PC-9 (cell line): ENCODE data around the gene NCAM2.

ENCODE experiments used
- EZH2 ChIP-seq: fragments of 200-600 bp; sonication (generic); IDR thresholded peaks from 2 replicates; pipeline ENCODE4 v1.8.0; 2017; ENCODE audit warnings: antibody characterized with exemption, low read depth
- TF ChIP-seq, protein P1 (sequence below): fragments of 200-600 bp; sonication (generic); conservative IDR thresholded peaks from 2 replicates; pipeline ENCODE4 v1.6.1; 2017; ENCODE audit warnings: mixed run types, antibody characterized with exemption, mild to moderate bottlenecking, moderate library complexity

GRCh38 chr21:21200103-21200938 is 202.1 kb downstream of the NCAM2 start:
- no peak for TF ChIP-seq EZH2
- TF ChIP-seq, protein P1, sequence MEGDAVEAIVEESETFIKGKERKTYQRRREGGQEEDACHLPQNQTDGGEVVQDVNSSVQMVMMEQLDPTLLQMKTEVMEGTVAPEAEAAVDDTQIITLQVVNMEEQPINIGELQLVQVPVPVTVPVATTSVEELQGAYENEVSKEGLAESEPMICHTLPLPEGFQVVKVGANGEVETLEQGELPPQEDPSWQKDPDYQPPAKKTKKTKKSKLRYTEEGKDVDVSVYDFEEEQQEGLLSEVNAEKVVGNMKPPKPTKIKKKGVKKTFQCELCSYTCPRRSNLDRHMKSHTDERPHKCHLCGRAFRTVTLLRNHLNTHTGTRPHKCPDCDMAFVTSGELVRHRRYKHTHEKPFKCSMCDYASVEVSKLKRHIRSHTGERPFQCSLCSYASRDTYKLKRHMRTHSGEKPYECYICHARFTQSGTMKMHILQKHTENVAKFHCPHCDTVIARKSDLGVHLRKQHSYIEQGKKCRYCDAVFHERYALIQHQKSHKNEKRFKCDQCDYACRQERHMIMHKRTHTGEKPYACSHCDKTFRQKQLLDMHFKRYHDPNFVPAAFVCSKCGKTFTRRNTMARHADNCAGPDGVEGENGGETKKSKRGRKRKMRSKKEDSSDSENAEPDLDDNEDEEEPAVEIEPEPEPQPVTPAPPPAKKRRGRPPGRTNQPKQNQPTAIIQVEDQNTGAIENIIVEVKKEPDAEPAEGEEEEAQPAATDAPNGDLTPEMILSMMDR = no peak
